T-helper 2 cell treated with Interferon-gamma antibody and Interleukin-4, amounts not matched to agents 5 μg/mL and 100 μg/mL, for 36 hours (primary cell): ENCODE measurements around the gene NR0B1.

ENCODE experiments used
- DNase-seq: peaks from one replicate; pipeline ENCODE4 v3.0.0; 2021; ENCODE audit warnings: low spot score
- H3K27ac Mint-ChIP-seq: one replicate; pipeline ENCODE4 v1.8.0; 2021; ENCODE audit warnings: mild to moderate bottlenecking, mixed read lengths
- H3K27me3 Mint-ChIP-seq: one replicate; pipeline ENCODE4 v1.8.0; 2021; ENCODE audit warnings: low read depth, mixed read lengths
- H3K36me3 Mint-ChIP-seq: one replicate; pipeline ENCODE4 v1.8.0; 2021; ENCODE audit warnings: low read depth, mixed read lengths
- H3K4me1 Mint-ChIP-seq: one replicate; pipeline ENCODE4 v1.8.0; 2021; ENCODE audit warnings: low read depth, mixed read lengths
- H3K4me3 Mint-ChIP-seq: one replicate; pipeline ENCODE4 v1.8.0; 2022; ENCODE audit warnings: mild to moderate bottlenecking, moderate library complexity, mixed read lengths
- H3K9me3 Mint-ChIP-seq: one replicate; pipeline ENCODE4 v1.8.0; 2021; ENCODE audit warnings: mixed read lengths

NR0B1 gene

GRCh38 chrX:30301208-30301607 is 8.0 kb downstream of the NR0B1 start:
- DNase-seq = no peak
- Mint-ChIP-seq H3K27me3 (no peaks in the 10 kb centered on the region), H3K36me3 (no peaks in the 10 kb centered on the region), H3K4me3 (no peak overlapping the region), H3K27ac (no peak overlapping the region), H3K9me3 (no peaks in the 10 kb centered on the region), H3K4me1 (no peaks in the 10 kb centered on the region)

GRCh38 chrX:30296408-30297254 is 12.6 kb downstream of the NR0B1 start:
- Mint-ChIP-seq H3K36me3 (no peaks in the 10 kb centered on the region), H3K4me3 (no peak overlapping the region), H3K27ac (no peak overlapping the region), H3K4me1 (no peaks in the 10 kb centered on the region), H3K27me3 (peaks cover 2% of the 10 kb centered on the region), H3K9me3 (no peaks in the 10 kb centered on the region)
- no peak for DNase-seq

DNA sequence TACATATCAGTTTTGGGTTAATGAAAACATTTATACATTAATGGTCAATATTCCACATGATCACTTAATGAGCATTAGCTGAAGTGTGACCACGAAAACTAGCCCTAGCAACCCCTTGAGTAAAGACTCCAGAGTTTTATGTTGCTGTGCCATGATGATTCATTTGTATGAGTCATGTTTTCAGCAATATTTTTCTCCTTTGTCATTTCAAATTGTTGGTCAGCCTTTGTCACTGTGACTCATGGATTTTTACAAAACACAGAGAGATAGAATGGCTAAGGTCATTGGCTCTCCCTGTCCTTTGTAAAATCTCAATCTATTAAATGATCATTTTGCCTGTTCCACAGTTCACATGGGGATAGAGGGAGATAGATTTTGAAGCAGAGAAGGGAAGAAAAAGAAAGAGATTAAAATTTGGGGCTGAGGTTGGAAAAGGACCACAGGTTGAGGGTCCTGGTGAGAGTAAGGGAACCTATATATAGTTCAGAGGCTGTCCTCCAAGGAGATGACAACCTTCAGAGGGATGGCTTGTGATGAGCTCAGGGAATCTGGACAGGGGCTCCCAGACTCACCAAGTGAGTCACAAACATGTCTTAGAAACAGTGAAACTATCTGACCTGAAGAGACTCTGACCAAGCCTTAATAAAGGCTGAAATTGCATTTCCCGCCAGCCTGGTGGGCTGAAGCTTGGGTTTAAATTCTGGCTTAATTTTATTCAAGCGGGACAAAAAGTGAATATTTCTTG is 25.6 kb downstream of the NR0B1 start:
- Mint-ChIP-seq H3K4me3 (no peak overlapping the region), H3K4me1 (peaks cover 4% of the 10 kb centered on the region), H3K27ac (no peak overlapping the region), H3K9me3 (no peaks in the 10 kb centered on the region), H3K27me3 (no peaks in the 10 kb centered on the region), H3K36me3 (no peaks in the 10 kb centered on the region)
- no peak for DNase-seq

- DNase-seq = no peak
- no peak overlapping the region for H3K27ac Mint-ChIP-seq
- no peak overlapping the region for H3K4me3 Mint-ChIP-seq
- H3K9me3 Mint-ChIP-seq = no peaks in the 10 kb centered on the region
- H3K27me3 Mint-ChIP-seq = no peaks in the 10 kb centered on the region
- no peaks in the 10 kb centered on the region for H3K36me3 Mint-ChIP-seq
- H3K4me1 Mint-ChIP-seq = peaks cover 4% of the 10 kb centered on the region
Measured at GRCh38 chrX:30282527-30282926, 26.7 kb downstream of the NR0B1 start.

- Mint-ChIP-seq H3K4me1 (peaks cover 4% of the 10 kb centered on the region), H3K27me3 (no peaks in the 10 kb centered on the region), H3K9me3 (no peaks in the 10 kb centered on the region), H3K4me3 (no peak overlapping the region), H3K36me3 (no peaks in the 10 kb centered on the region), H3K27ac (no peak overlapping the region)
- no peak for DNase-seq
Measured at GRCh38 chrX:30280428-30280827, 28.8 kb downstream of the NR0B1 start.

DNA sequence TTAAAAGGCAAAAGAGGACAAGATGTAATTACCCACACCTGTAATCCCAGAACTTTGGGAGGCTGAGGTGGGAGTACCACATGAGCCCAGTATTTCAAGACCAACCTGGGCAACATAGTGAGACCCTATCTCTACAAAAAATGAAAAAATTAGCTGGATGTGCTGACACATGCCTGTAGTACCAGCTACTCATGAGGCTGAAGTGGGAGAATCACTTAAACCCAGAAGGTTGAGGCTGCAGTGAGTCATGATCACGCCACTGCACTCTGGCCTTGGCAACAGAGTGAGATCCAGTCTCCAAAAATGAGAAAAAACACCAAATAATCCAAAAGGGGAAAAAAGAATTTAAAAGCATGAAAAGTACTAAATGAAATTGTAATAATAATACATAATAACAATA is 30.8 kb downstream of the NR0B1 start:
- peaks cover 2% of the 10 kb centered on the region for H3K27me3 Mint-ChIP-seq
- H3K4me1 Mint-ChIP-seq = peaks cover 4% of the 10 kb centered on the region
- no peak overlapping the region for H3K27ac Mint-ChIP-seq
- H3K9me3 Mint-ChIP-seq = no peaks in the 10 kb centered on the region
- H3K36me3 Mint-ChIP-seq = no peaks in the 10 kb centered on the region
- DNase-seq = no peak
- H3K4me3 Mint-ChIP-seq = no peak overlapping the region

DNA sequence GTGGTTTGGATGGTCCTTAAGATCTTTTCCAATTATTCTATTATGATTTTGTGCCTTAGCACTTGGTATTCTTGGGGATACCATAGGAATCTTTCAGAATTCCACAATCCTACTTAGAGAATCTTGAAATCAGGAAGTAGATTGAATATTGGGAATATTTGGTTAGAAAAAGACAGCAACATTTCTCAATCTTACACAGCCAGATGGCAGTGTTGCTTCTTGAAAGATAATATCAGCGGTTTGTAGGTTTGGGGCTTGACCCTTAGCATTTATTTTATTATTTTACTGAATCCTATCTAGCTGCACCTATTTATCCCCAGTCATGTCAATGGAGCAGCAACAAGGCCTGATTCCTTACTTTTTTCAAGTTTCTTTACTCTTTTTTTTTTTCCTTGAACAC is 33.7 kb downstream of the NR0B1 start:
- no peaks in the 10 kb centered on the region for H3K9me3 Mint-ChIP-seq
- H3K27ac Mint-ChIP-seq = no peak overlapping the region
- H3K36me3 Mint-ChIP-seq = no peaks in the 10 kb centered on the region
- DNase-seq = no peak
- H3K27me3 Mint-ChIP-seq = peaks cover 2% of the 10 kb centered on the region
- peaks cover 4% of the 10 kb centered on the region for H3K4me1 Mint-ChIP-seq
- no peak overlapping the region for H3K4me3 Mint-ChIP-seq

DNA sequence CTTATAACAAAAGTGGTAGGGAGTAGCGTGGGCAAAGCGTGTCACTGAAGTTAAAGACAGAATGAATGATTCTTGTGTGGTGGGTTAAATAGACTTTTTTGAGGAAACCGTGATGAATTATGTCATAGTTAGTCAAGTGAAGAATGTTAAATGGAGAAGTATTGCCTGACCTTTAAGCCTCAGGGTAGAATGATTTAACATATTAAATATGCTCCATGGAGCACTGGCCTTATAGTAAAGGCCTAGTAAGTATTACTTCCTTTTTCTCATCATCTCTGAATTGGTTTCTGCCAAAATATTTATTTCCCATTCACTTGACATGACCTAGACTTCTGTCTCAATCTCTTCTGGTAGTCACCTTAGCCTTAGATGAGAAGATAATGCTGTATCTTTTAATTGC is 38.6 kb downstream of the NR0B1 start:
- no peaks in the 10 kb centered on the region for H3K36me3 Mint-ChIP-seq
- H3K4me3 Mint-ChIP-seq = no peak overlapping the region
- DNase-seq = no peak
- no peaks in the 10 kb centered on the region for H3K4me1 Mint-ChIP-seq
- peaks cover 2% of the 10 kb centered on the region for H3K27me3 Mint-ChIP-seq
- no peak overlapping the region for H3K27ac Mint-ChIP-seq
- H3K9me3 Mint-ChIP-seq = no peaks in the 10 kb centered on the region

DNA sequence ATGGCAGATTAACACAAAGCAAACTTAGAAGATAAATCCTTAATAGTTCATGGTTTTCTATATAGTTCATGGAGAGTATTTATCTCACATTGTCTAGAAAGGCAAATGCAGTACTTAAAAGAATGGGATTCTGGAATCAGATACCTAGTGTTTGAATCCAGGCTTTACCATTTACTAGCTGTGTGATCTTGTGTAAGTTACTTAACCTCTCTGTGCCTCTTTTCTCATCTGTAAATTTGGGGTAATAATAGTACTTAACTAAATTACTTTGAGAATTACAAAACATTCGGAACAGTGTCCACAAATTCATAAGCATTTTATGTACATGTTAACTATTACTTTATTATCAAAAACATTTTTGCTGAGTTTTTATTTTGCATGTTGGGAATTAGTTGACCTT is 46.4 kb downstream of the NR0B1 start:
- no peak overlapping the region for H3K27ac Mint-ChIP-seq
- H3K4me1 Mint-ChIP-seq = no peaks in the 10 kb centered on the region
- no peaks in the 10 kb centered on the region for H3K36me3 Mint-ChIP-seq
- H3K9me3 Mint-ChIP-seq = no peaks in the 10 kb centered on the region
- no peaks in the 10 kb centered on the region for H3K27me3 Mint-ChIP-seq
- DNase-seq = no peak
- no peak overlapping the region for H3K4me3 Mint-ChIP-seq

DNA sequence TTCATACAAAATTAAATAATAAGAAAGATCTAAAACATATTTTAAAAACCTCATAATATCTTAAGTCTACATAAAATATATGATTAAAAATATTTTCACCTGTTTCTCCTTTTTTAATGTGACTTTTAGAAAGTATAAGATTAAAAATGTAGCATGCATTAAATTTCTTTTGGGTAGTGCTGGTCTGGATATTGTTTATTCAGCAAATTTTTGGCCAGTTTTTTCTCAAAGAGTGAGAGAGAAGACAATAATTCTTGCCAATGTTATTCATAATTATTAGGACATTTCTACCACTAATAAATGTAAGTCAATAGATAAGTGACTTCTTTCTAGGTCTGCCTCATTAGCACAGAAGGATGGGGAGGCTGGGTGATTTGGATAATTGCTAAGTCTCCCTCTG is 48.2 kb downstream of the NR0B1 start:
- Mint-ChIP-seq H3K9me3 (no peaks in the 10 kb centered on the region), H3K36me3 (no peaks in the 10 kb centered on the region), H3K4me3 (no peak overlapping the region), H3K27me3 (peaks cover 4% of the 10 kb centered on the region), H3K4me1 (no peaks in the 10 kb centered on the region), H3K27ac (no peak overlapping the region)
- DNase-seq = no peak

DNA sequence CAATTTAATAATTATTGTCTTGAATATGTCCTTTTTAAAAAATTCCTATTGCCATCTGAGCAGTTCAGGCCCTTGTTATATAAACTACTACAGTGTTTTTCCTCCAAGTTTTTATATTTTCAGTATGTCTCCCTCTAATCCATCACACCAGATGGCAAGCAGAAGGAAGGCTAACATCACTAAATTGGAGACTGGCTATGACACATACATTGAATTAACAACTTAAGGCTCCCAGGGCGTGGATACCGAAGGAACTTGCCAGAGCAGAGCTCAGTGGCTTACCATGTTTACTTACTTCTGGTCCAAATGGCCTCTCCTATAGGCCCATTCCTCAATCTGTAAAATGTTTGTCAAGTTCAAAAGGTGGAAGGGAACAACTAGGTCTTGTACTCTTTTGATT is 49.3 kb downstream of the NR0B1 start:
- no peaks in the 10 kb centered on the region for H3K4me1 Mint-ChIP-seq
- DNase-seq = no peak
- no peaks in the 10 kb centered on the region for H3K36me3 Mint-ChIP-seq
- peaks cover 4% of the 10 kb centered on the region for H3K27me3 Mint-ChIP-seq
- no peak overlapping the region for H3K4me3 Mint-ChIP-seq
- H3K9me3 Mint-ChIP-seq = no peaks in the 10 kb centered on the region
- H3K27ac Mint-ChIP-seq = no peak overlapping the region
